ENCODE measurements around the gene SMCO4. TPM values are rescaled to one million over a fixed set of nuclear protein-coding genes. Genes with fewer than 3 reads are reported as not detected.

The SMCO4 gene
- total RNA-seq, 4 donors from 2014 or later, result 3.1 to 18.1 (median 10.2) TPM

DNA sequence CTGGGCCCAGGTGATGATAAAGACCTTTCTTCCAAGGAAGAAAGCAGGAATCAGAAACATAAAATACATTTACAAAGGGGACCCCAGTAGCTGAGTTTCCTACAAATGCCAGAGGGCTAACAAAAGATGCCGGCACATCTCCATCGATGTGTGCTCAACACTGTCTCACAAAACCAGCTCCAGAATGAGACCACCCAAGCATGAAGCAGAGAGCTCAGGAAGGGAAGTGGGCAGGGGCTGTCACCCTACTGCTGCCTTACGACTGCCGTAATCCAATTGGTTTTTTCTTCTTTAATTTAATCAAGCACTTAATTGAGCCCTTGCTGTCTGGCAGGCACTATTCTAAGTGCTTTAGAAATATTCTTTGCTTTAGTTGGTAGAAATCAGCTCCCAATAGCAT lies 26.1 kb downstream of the SMCO4 start:
- Histone ChIP-seq H3K27me3 (no peaks in the 10 kb centered on the region), H3K36me3 (no peaks in the 10 kb centered on the region), H3K27ac (no peak overlapping the region), H3K9me3 (no peaks in the 10 kb centered on the region), H3K4me3 (no peak overlapping the region), H3K4me1 (peaks cover 0 to 6% of the 10 kb centered on the region in 2 donors)
- TF ChIP-seq POLR2A (IDR thresholded peaks at IDR 0.05) (no peak), CTCF (IDR thresholded peaks at IDR 0.05 in 4 of 5, conservative IDR thresholded peaks at IDR 0.05 in 1 of 5) (no peak)
- ATAC-seq (no peak), DNase-seq (no peak)
- intact Hi-C loops (cut with DNase I; ENCODE audit: low total_unique reads), result no loop called here
- in situ Hi-C loops (cut with MboI; ENCODE audit: low sequenced_read_pairs in 4 of 4), result no loop called here

DNA sequence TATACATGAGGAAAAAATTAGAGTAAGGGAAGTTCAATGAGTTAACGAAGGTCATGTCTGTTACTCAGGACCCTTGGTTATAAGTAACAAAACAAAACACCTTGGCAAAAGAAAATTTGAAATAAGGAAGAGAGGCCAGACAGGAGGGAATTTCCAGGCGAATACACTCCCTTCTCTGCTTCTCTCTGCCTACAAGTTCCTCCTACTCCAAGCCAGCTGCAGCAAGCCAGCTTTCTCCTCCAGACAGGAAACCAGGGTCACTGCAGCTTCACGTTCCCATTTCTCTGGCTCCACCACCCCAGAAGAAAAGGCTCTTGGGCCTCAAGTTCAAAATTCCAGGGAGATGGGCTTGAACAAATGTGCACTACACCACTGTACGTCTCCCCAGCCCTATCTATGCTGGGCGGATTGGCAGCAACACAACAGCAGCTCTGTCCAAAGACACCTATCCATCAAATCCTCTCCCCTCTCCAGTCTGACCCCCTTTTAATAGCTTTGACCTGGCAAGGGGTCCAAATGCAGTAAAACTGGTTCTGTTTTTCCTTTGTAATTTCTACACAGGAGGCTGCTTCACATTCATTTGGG lies 27.7 kb downstream of the SMCO4 start:
- H3K27ac ChIP-seq, result no peak overlapping the region
- peaks cover 0 to 6% of the 10 kb centered on the region in 2 donors for H3K4me1 ChIP-seq
- H3K27me3 ChIP-seq, result no peaks in the 10 kb centered on the region
- TF ChIP-seq POLR2A (IDR thresholded peaks at IDR 0.05) (no peak), CTCF (IDR thresholded peaks at IDR 0.05 in 4 of 5, conservative IDR thresholded peaks at IDR 0.05 in 1 of 5) (no peak)
- DNase-seq, result no peak
- H3K4me3 ChIP-seq, result no peak overlapping the region
- H3K9me3 ChIP-seq, result no peaks in the 10 kb centered on the region
- no peaks in the 10 kb centered on the region for H3K36me3 ChIP-seq
- in situ Hi-C loops (cut with MboI; ENCODE audit: low sequenced_read_pairs in 4 of 4) (no loop called here), intact Hi-C loops (cut with DNase I; ENCODE audit: low total_unique reads) (no loop called here)
- ATAC-seq, result no peak

DNA sequence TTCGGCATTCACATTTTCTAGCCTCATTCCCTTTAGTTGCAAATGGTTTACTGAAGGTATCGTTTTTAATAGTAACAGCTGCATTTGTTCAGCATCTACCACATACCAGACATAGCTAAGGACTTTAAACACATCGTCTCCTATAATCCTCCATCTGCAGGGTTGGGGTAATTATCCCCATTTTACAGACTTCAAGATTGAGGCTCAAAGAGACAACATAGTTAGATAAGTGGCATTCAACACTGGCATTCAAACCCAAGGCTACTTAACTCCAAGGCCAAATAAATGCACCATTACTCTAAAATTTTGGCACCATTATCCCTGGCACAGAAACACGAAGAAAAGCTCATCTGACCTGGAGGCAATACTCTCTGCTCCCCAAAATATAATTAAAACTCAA lies 28.5 kb downstream of the SMCO4 start:
- in situ Hi-C loops (cut with MboI; ENCODE audit: low sequenced_read_pairs in 4 of 4), result no loop called here
- no peaks in the 10 kb centered on the region for H3K9me3 ChIP-seq
- H3K4me1 ChIP-seq, result peaks cover 0 to 6% of the 10 kb centered on the region in 2 donors
- H3K4me3 ChIP-seq, result no peak overlapping the region
- H3K27me3 ChIP-seq, result no peaks in the 10 kb centered on the region
- TF ChIP-seq CTCF (IDR thresholded peaks at IDR 0.05 in 4 of 5, conservative IDR thresholded peaks at IDR 0.05 in 1 of 5) (no peak), POLR2A (IDR thresholded peaks at IDR 0.05) (no peak)
- intact Hi-C loops (cut with DNase I; ENCODE audit: low total_unique reads), result no loop called here
- DNase-seq (no peak), ATAC-seq (no peak)
- H3K36me3 ChIP-seq, result no peaks in the 10 kb centered on the region
- H3K27ac ChIP-seq, result no peak overlapping the region

DNA sequence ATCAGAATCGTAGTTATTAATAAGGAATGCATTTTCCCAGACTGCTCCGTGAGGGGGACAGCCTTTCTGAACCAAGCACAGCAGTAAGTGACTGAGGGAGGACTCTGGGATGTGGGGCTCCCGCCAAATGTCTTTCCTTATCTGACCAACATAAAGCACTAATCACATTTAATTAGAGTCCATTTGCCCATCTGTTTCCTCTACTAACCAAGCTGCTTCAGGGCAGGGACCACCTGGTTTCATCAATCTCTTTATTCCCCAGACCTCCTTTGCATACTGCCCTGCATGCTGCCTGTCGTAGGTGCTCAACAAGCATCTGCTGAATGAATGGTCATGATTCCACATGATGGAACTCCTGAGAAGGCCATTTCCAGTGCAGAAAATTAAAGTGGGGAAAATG lies 29.4 kb downstream of the SMCO4 start:
- Histone ChIP-seq H3K27me3 (no peaks in the 10 kb centered on the region), H3K9me3 (no peaks in the 10 kb centered on the region), H3K4me1 (peaks cover 0 to 6% of the 10 kb centered on the region in 2 donors), H3K27ac (no peak overlapping the region), H3K36me3 (no peaks in the 10 kb centered on the region), H3K4me3 (no peak overlapping the region)
- ATAC-seq (no peak), DNase-seq (no peak)
- in situ Hi-C loops (cut with MboI; ENCODE audit: low sequenced_read_pairs in 4 of 4), result no loop called here
- intact Hi-C loops (cut with DNase I; ENCODE audit: low total_unique reads), result no loop called here
- no peak for TF ChIP-seq POLR2A (IDR thresholded peaks at IDR 0.05)
- no peak for TF ChIP-seq CTCF (IDR thresholded peaks at IDR 0.05 in 4 of 5, conservative IDR thresholded peaks at IDR 0.05 in 1 of 5)
